Parathyroid adenoma (tissue), 2 donors: ENCODE measurements around the gene SPATA2.

Source experiments
- H2AFZ ChIP-seq: fragments of 300-600 bp; sonication (generic); one replicate; pipeline ENCODE4 v1.7.0; 2017; ENCODE audit warnings: antibody characterized with exemption, mild to moderate bottlenecking
- H3K27ac ChIP-seq: fragments of 300-600 bp; sonication (generic); one replicate; pipeline ENCODE4 v1.7.0; 2017
- H3K27me3 ChIP-seq: fragments of 300-600 bp; sonication (generic); one replicate; pipeline ENCODE4 v1.7.0; 2017; ENCODE audit warnings: low read length; ENCODE audit not compliant: control insufficient read depth, insufficient read depth
- H3K36me3 ChIP-seq: fragments of 300-600 bp; sonication (generic); one replicate; pipeline ENCODE4 v1.7.0; 2017; ENCODE audit warnings: low read length; ENCODE audit not compliant: control insufficient read depth, insufficient read depth
- H3K4me1 ChIP-seq: fragments of 300-600 bp; sonication (generic); one replicate; pipeline ENCODE4 v1.7.0; 2017; ENCODE audit warnings: control low read depth
- H3K4me2 ChIP-seq: fragments of 300-600 bp; sonication (generic); one replicate; pipeline ENCODE4 v1.7.0; 2017; ENCODE audit warnings: low read length
- H3K4me3 ChIP-seq: fragments of 300-600 bp; sonication (generic); one replicate; pipeline ENCODE4 v1.7.0; 2017; ENCODE audit warnings: low read depth, low read length
- H3K79me2 ChIP-seq: fragments of 300-600 bp; sonication (generic); one replicate; pipeline ENCODE4 v1.7.0; 2017; ENCODE audit warnings: control low read depth
- H3K9ac ChIP-seq: fragments of 300-600 bp; sonication (generic); one replicate; pipeline ENCODE4 v1.7.0; 2017; ENCODE audit warnings: mild to moderate bottlenecking
- H3K9me3 ChIP-seq: fragments of 300-600 bp; sonication (generic); one replicate; pipeline ENCODE4 v1.7.0; 2017; ENCODE audit warnings: low read length; ENCODE audit not compliant: control insufficient read depth
- TF ChIP-seq, protein P1 (sequence below): fragments of 300-600 bp; sonication (generic); IDR thresholded peaks from one replicate; pipeline ENCODE4 v1.7.0; 2017; ENCODE audit warnings: antibody characterized with exemption, mild to moderate bottlenecking
- donor health status: primary hyperparathyroidism.

Gene SPATA2

GRCh38 chr20:49908258-49908565, 7.1 kb downstream of the SPATA2 start:
- no peak overlapping the region for H3K4me2 ChIP-seq
- no peaks in the 10 kb centered on the region for H3K9me3 ChIP-seq
- H3K27me3 ChIP-seq = no peaks in the 10 kb centered on the region
- no peak overlapping the region for H3K4me3 ChIP-seq
- no peak overlapping the region for H2AFZ ChIP-seq
- peaks cover 5% of the 10 kb centered on the region for H3K4me1 ChIP-seq
- no peaks in the 10 kb centered on the region for H3K36me3 ChIP-seq
- H3K79me2 ChIP-seq = peaks cover 39% of the 10 kb centered on the region
- TF ChIP-seq, protein P1, sequence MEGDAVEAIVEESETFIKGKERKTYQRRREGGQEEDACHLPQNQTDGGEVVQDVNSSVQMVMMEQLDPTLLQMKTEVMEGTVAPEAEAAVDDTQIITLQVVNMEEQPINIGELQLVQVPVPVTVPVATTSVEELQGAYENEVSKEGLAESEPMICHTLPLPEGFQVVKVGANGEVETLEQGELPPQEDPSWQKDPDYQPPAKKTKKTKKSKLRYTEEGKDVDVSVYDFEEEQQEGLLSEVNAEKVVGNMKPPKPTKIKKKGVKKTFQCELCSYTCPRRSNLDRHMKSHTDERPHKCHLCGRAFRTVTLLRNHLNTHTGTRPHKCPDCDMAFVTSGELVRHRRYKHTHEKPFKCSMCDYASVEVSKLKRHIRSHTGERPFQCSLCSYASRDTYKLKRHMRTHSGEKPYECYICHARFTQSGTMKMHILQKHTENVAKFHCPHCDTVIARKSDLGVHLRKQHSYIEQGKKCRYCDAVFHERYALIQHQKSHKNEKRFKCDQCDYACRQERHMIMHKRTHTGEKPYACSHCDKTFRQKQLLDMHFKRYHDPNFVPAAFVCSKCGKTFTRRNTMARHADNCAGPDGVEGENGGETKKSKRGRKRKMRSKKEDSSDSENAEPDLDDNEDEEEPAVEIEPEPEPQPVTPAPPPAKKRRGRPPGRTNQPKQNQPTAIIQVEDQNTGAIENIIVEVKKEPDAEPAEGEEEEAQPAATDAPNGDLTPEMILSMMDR = no peak
- H3K27ac ChIP-seq = no peak overlapping the region
- no peak overlapping the region for H3K9ac ChIP-seq

GRCh38 chr20:49907405-49908257, 7.7 kb downstream of the SPATA2 start:
- Histone ChIP-seq H3K9ac (no peak overlapping the region), H3K27ac (no peak overlapping the region), H3K36me3 (no peaks in the 10 kb centered on the region)

GRCh38 chr20:49906615-49907154, 8.6 kb downstream of the SPATA2 start:
- Histone ChIP-seq H3K36me3 (no peaks in the 10 kb centered on the region), H3K4me3 (no peak overlapping the region), H3K79me2 (peaks cover 33% of the 10 kb centered on the region), H3K4me2 (no peak overlapping the region), H2AFZ (no peak overlapping the region), H3K27me3 (no peaks in the 10 kb centered on the region), H3K9me3 (no peaks in the 10 kb centered on the region), H3K9ac (no peak overlapping the region), H3K4me1 (no peaks in the 10 kb centered on the region), H3K27ac (no peak overlapping the region)
- TF ChIP-seq, protein P1 = no peak

More at GRCh38 chr20:49907405-49908257, 7.7 kb downstream of the SPATA2 start:
- Histone ChIP-seq H3K9me3 (no peaks in the 10 kb centered on the region), H2AFZ (no peak overlapping the region), H3K4me3 (no peak overlapping the region), H3K4me1 (peaks cover 2% of the 10 kb centered on the region), H3K4me2 (no peak overlapping the region), H3K27me3 (no peaks in the 10 kb centered on the region), H3K79me2 (peaks cover 36% of the 10 kb centered on the region)
- TF ChIP-seq, protein P1 = no peak

DNA sequence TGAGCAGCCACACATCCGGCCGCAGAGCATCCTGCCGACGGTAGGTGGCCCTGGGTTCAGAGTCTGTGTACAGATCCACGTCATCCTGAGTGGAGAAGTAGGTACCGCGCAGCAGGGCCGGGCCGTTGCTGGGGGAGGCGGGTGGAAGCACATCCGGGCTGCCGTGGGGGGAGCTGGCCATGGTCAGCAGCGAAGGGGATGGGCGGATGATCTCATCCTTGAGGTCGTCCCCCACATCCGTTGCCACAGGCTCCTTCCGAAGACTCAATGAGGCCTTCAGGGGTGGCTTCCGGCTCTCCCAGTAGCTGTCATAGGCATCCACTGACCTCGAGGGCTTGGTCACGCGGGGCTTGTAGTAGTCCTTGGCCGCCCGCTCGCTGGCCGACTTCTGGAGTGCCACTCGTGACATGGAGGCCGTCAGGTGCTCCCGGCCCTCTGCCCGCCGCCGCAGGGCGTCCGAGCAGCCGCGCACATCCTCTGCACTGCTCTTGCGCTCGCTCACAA, 9.2 kb downstream of the SPATA2 start:
- Histone ChIP-seq H3K9me3 (no peaks in the 10 kb centered on the region), H3K4me3 (no peak overlapping the region), H3K79me2 (peaks cover 27% of the 10 kb centered on the region), H3K27ac (no peak overlapping the region), H3K4me2 (no peak overlapping the region), H3K4me1 (no peaks in the 10 kb centered on the region), H2AFZ (no peak overlapping the region), H3K27me3 (no peaks in the 10 kb centered on the region), H3K36me3 (no peaks in the 10 kb centered on the region), H3K9ac (no peak overlapping the region)
- TF ChIP-seq, protein P1 = no peak
